ENCODE measurements around the gene SLC25A23. TPM values are rescaled to one million over a fixed set of nuclear protein-coding genes. Genes with fewer than 3 reads are reported as not detected.

Gene SLC25A23
- polyA plus RNA-seq, 1 of the 3 experiments (the other 2 are of a cell fraction) = 10.9 TPM

GRCh38 chr19:6467384-6467783 is 7.8 kb upstream of the SLC25A23 start:
- no peak overlapping the region for H3K27ac ChIP-seq (ENCODE audit: low read depth in 2 of 2, low read length in 1 of 2)
- no peak overlapping the region for H3K9ac ChIP-seq
- CTCF ChIA-PET = no interaction called here
- WGBS (ENCODE audit: low lambda C conversion rate) = 41% methylated on average over 6 of the region's 8 CpGs
- TF ChIP-seq GABPA (IDR thresholded peaks at IDR 0.05; ENCODE audit: low read depth) (no peak), POLR2AphosphoS5 (IDR thresholded peaks at IDR 0.05; ENCODE audit: low read depth, low read length) (no peak), EP300 (IDR thresholded peaks at IDR 0.05; ENCODE audit: borderline replicate concordance in 1 of 2, low read depth in 1 of 2, low read length in 1 of 2) (no peak), SMC3 (IDR thresholded peaks at IDR 0.05; ENCODE audit: low read depth, low read length) (no peak), MEF2A (IDR thresholded peaks at IDR 0.05; ENCODE audit: borderline replicate concordance, low read depth) (no peak), TCF12 (IDR thresholded peaks at IDR 0.05) (no peak), IRF3 (IDR thresholded peaks at IDR 0.05; ENCODE audit: low read depth, low read length) (no peak), RCOR1 (IDR thresholded peaks at IDR 0.05; ENCODE audit: low read length) (no peak), EZH2phosphoT487 (IDR thresholded peaks at IDR 0.05; ENCODE audit: borderline replicate concordance, low read depth) (no peak), GATA2 (CRISPR knock-in tag; IDR thresholded peaks at IDR 0.05) (no peak), FOSL2 (IDR thresholded peaks at IDR 0.05; ENCODE audit: borderline replicate concordance, low read depth) (no peak), TEAD4 (IDR thresholded peaks at IDR 0.05; ENCODE audit: borderline replicate concordance, insufficient read depth) (no peak)
- H4K20me1 ChIP-seq (ENCODE audit: insufficient read depth) = no peaks in the 10 kb centered on the region
- no peak overlapping the region for H3K4me2 ChIP-seq
- no peaks in the 10 kb centered on the region for H3K9me3 ChIP-seq
- no peaks in the 10 kb centered on the region for H3K79me2 ChIP-seq (ENCODE audit: insufficient read depth)
- peaks cover 0 to 2% of the 10 kb centered on the region in 2 experiments; a peak in 1 of 4 replicates for H3K4me1 ChIP-seq (ENCODE audit: control insufficient read depth in 1 of 2, insufficient read depth in 2 of 2, low read depth in 1 of 2, low read length in 1 of 2)
- H3K27me3 ChIP-seq (ENCODE audit: insufficient read depth) = peaks cover 46% of the 10 kb centered on the region
- POLR2A ChIA-PET = no interaction called here
- no peak overlapping the region for H3K4me3 ChIP-seq (ENCODE audit: low read depth in 2 of 2, low read length in 1 of 2)
- no peaks in the 10 kb centered on the region for H3F3A ChIP-seq (replicated peaks; ENCODE audit: insufficient read depth)
- DNase-seq = no peak
- no peaks in the 10 kb centered on the region for H3K36me3 ChIP-seq (replicated peaks in 1 of 2; ENCODE audit: control insufficient read depth in 1 of 2, insufficient read depth in 2 of 2, low read length in 1 of 2)
- H3K9me2 ChIP-seq = no peaks in the 10 kb centered on the region
- H2AFZ ChIP-seq (ENCODE audit: low read depth) = no peak overlapping the region

- Histone ChIP-seq H3K4me2 (no peak overlapping the region), H3K27ac (ENCODE audit: low read depth in 2 of 2, low read length in 1 of 2) (no peak overlapping the region), H3K9me3 (no peaks in the 10 kb centered on the region), H4K20me1 (ENCODE audit: insufficient read depth) (no peaks in the 10 kb centered on the region), H3K4me1 (ENCODE audit: control insufficient read depth in 1 of 2, insufficient read depth in 2 of 2, low read depth in 1 of 2, low read length in 1 of 2) (peaks cover 0 to 2% of the 10 kb centered on the region in 2 experiments; a peak in 1 of 4 replicates), H2AFZ (ENCODE audit: low read depth) (no peak overlapping the region), H3K9ac (no peak overlapping the region), H3K4me3 (ENCODE audit: low read depth in 2 of 2, low read length in 1 of 2) (no peak overlapping the region), H3K79me2 (ENCODE audit: insufficient read depth) (no peaks in the 10 kb centered on the region), H3K27me3 (ENCODE audit: insufficient read depth) (peaks cover 46% of the 10 kb centered on the region), H3K36me3 (replicated peaks in 1 of 2; ENCODE audit: control insufficient read depth in 1 of 2, insufficient read depth in 2 of 2, low read length in 1 of 2) (no peaks in the 10 kb centered on the region), H3F3A (replicated peaks; ENCODE audit: insufficient read depth) (no peaks in the 10 kb centered on the region), H3K9me2 (no peaks in the 10 kb centered on the region)
- 12% methylated on average over 4 of the region's 21 CpGs for WGBS (ENCODE audit: low lambda C conversion rate)
- no peak for DNase-seq
- POLR2A ChIA-PET = no interaction called here
- CTCF ChIA-PET = no interaction called here
- TF ChIP-seq IRF3 (IDR thresholded peaks at IDR 0.05; ENCODE audit: low read depth, low read length) (no peak), RAD21 (IDR thresholded peaks at IDR 0.05; ENCODE audit: low read length) (no peak), RXRA (IDR thresholded peaks at IDR 0.05; ENCODE audit: borderline replicate concordance, low read depth) (no peak), JUND (IDR thresholded peaks at IDR 0.05) (no peak), ELF1 (IDR thresholded peaks at IDR 0.05) (no peak)
- TF ChIP-seq, protein P1, sequence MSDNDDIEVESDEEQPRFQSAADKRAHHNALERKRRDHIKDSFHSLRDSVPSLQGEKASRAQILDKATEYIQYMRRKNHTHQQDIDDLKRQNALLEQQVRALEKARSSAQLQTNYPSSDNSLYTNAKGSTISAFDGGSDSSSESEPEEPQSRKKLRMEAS (IDR thresholded peaks at IDR 0.05; ENCODE audit: low read depth) = no peak
- TF ChIP-seq, protein P2, sequence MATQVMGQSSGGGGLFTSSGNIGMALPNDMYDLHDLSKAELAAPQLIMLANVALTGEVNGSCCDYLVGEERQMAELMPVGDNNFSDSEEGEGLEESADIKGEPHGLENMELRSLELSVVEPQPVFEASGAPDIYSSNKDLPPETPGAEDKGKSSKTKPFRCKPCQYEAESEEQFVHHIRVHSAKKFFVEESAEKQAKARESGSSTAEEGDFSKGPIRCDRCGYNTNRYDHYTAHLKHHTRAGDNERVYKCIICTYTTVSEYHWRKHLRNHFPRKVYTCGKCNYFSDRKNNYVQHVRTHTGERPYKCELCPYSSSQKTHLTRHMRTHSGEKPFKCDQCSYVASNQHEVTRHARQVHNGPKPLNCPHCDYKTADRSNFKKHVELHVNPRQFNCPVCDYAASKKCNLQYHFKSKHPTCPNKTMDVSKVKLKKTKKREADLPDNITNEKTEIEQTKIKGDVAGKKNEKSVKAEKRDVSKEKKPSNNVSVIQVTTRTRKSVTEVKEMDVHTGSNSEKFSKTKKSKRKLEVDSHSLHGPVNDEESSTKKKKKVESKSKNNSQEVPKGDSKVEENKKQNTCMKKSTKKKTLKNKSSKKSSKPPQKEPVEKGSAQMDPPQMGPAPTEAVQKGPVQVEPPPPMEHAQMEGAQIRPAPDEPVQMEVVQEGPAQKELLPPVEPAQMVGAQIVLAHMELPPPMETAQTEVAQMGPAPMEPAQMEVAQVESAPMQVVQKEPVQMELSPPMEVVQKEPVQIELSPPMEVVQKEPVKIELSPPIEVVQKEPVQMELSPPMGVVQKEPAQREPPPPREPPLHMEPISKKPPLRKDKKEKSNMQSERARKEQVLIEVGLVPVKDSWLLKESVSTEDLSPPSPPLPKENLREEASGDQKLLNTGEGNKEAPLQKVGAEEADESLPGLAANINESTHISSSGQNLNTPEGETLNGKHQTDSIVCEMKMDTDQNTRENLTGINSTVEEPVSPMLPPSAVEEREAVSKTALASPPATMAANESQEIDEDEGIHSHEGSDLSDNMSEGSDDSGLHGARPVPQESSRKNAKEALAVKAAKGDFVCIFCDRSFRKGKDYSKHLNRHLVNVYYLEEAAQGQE (IDR thresholded peaks at IDR 0.05; ENCODE audit: low read depth, low read length) = no peak
- TF ChIP-seq, protein P3, sequence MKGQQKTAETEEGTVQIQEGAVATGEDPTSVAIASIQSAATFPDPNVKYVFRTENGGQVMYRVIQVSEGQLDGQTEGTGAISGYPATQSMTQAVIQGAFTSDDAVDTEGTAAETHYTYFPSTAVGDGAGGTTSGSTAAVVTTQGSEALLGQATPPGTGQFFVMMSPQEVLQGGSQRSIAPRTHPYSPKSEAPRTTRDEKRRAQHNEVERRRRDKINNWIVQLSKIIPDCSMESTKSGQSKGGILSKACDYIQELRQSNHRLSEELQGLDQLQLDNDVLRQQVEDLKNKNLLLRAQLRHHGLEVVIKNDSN (IDR thresholded peaks at IDR 0.05; ENCODE audit: borderline replicate concordance, low read depth) = no peak
Observed at GRCh38 chr19:6466526-6467248, 7.1 kb upstream of the SLC25A23 start.
